Activated CD4-positive, alpha-beta T cell treated with anti-CD3 and anti-CD28 coated beads for 1 hour (primary cell): ENCODE results near the gene AP2A1.
A peak's percentile ranks its signal among the peaks of the same experiment; 100 is the strongest.

Source experiments
- DNase-seq: peaks from one replicate; pipeline ENCODE4 v3.0.0-alpha.2; 2020

AP2A1 gene

DNA sequence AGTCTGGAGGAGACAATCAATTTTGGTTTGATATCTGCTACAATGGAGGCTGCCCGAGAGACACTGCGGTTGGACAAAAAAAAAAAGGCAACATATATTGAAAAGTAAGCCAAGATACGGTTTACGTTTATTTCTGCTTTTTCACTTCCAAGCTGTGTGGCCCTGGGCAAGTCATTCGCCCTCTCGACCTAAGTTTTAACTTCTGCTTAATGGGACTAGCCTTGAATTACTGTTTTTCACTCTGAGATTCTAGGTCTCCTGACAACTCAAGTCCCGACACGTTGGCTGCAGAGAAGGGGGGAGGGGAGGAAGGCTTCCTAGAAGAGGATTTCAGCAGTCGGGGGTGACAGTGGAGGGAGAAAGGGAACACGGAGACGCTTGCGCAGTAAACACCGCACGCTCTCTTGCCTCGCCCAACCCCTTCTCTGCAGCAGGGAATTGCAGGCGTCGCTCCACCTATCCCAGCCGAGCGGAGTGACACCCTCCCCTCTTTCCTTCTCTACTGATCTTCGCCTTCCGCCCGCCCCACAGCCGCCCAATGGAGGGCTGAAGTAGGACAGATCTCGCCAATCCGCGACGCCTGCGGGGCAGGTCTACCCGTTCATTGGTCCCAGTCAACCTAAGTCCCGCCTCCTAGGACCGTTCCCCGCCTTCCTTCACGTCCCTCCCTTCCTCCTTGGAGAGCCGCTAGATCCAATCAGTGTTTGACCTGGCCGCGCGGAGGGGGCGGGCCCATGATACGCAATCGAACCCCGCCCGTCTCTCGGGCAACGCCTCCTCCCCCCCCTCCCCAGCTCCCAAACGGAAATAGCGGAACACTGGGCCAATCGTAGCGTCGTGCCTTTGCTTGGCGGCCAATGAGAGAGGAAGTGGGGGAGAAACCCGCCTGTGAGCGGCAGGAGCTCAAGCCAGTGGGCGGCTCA is 533 bp upstream of the AP2A1 start:
- peak; percentile 99 for DNase-seq

- DNase-seq: no peak
These were observed 580 bp downstream of the AP2A1 start for GRCh38 chr19:49767381-49767780.

- DNase-seq: no peak
These were observed 1.3 kb downstream of the AP2A1 start for GRCh38 chr19:49767967-49768581.

GRCh38 chr19:49770529-49770928 is 3.7 kb downstream of the AP2A1 start:
- DNase-seq: no peak

DNA sequence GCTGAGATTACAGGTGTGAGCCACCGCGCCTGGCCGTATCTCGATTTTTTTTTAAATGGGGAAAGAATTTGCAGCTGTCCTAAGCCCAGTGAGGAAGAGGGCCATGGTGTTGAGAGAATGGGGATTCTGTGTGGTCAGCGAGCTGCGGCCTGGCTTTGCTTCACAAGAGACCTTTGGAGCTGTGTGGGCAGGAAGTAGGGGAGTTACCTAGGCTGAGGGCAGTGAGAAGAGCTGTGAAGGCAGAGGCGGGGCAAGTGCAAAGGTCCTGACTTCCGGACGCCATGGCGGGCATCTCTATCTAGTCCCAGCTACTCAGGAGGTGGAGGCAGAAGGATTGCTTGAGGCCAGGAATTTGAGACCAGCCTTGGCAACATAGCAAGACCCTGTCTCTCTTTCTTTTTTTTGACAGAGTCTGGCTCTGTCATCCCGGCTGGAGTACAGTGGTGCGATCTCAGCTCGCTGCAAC is 4.9 kb downstream of the AP2A1 start:
- DNase-seq: no peak

- DNase-seq: no peak
These were observed 6.1 kb downstream of the AP2A1 start for GRCh38 chr19:49772850-49773432.

DNA sequence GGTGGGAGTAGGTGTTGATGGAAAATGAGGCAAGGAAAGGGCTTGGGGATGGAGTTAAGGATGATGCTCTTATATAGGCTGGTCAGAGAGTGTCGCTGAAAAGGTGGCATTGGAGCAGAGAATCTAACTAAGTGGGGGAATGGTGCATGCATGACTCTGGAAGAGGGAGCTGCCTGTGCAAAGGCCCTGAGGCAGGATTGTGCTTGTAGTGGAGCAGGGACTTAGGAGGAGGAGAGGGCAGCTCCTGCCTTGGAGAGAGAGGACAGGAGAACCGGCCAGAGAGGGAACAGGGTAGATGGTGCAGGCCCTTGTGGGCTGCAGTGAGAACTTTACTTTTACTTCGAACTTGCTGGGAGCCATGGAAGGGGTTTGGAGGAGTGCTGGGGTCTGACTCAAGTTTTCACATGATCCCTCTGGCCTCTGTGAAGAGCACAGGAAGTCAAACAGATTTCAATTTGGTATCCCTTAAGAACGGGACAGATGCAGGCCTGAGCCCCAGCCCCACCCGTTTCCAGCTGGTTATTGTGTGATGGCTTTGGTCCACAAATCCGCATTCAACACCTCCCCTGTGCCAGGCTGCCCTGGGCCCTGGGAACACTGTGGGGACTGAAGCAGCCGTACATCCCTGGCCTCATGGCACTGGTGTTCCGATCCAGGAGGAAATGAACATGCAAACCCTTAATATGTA is 7.0 kb downstream of the AP2A1 start:
- DNase-seq: no peak

GRCh38 chr19:49774969-49775368 is 8.2 kb downstream of the AP2A1 start:
- DNase-seq: no peak

GRCh38 chr19:49775742-49776370 is 9.1 kb downstream of the AP2A1 start:
- no peak for DNase-seq

DNA sequence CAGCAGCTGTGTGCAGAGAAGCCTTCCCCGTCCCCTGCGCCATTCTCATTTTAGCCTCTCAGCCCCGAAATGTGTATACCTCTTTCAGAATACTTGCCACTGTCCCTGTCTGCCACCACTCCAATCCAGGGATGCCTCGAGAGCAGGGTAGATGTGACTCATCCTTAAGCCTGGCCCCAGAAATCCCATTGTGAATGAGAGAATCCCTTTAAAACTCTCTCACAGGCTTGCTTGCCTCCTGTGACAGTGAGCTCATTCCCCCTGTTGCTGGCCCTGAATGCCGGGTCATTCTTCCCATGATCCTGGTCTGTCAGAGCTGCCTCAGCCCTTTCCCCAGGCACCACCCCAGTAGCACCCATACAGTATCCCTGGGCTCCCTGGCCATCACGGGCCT is 9.6 kb downstream of the AP2A1 start:
- DNase-seq: no peak

DNA sequence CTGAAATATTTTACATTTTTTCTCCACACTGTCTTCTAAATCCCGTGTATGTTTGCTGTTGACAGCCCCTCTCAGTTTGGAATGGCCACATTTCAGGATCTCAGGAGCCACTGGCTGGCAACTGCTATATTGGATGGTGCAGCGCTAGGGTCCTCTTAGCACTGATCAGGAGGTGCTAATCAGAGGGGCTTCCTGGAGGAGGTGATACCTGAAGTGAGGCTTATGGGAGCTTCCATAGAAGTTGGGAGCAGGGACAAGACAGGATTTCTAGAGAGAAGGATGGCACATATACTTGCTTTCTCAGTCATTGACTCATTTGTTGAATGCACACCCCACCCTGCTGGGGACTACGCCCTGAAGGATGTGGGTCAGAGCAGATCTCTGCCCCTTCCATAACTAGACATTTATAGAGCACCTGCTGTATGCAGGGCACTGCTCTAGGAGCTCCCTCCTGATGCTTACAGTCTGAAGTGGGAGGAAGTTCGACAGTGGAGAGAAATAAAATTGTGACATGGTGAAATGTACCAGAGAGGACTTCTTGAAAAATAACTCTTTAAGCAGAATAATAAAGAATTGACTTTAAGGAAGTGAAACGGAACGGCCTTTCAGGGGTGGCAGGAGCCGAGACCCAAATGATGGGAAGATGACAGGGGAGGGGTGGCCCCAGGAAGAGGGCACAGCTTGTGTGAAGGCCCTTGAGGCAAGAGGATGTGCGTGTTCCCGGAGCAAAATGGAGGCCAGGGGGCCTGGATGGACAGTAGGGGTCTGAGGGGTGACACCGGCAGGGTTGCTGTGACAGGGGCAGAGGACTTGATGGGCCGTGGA is 13.1 kb downstream of the AP2A1 start:
- no peak for DNase-seq

DNA sequence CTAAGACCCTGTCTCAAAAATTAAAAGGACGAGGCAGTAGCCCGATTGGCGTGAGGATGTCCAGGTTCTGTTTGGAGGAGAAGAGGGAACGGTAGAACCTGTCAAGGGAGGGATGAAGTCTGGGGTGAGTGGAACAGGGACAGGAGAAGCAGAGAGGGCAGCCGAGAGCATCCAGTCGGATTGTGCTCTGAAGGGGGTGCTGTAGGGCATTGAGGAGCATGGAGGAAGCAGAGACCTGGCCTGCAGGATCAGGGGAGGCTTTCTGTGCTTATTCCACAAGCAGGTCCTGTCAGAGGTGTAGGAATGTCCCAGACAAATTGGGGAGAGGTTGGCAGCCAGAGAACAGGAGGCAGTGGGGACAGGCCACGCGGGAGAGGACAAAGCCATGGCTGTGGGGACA is 14.1 kb downstream of the AP2A1 start:
- DNase-seq: no peak

- DNase-seq: no peak
These were observed 14.6 kb downstream of the AP2A1 start for GRCh38 chr19:49781394-49781793.

DNA sequence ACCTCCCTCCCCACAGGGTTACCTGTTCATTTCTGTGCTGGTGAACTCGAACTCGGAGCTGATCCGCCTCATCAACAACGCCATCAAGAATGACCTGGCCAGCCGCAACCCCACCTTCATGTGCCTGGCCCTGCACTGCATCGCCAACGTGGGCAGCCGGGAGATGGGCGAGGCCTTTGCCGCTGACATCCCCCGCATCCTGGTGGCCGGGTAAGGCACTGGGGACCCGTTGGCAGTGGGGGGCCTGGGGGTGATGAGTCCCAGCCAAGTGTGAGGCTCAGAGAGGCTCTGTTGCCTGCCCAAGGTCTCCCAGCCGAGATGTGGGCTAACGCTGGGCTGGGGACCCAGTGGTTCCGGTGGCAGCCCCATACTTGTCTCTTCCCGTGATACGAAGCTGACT is 15.7 kb downstream of the AP2A1 start:
- DNase-seq: no peak

- no peak for DNase-seq
These were observed 19.6 kb downstream of the AP2A1 start for GRCh38 chr19:49786376-49786820.

DNA sequence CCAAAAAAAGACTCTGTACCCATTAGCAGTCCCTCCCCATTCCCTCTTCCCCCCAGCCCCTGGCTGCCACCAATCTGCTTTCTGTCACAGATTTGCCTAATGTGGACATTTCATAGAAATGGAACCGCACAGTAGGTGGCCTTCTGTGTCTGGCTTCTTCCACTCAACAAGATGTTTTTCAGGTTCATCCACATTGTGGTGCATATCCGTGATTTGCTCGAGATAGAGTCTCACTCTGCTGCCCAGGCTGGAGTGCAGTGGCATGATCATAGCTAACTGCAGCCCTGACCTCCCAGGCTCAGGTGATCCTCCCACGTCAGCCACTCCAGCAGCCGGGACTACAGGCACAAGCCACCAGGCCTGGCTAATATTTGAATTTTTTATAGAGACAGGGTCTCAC is 20.9 kb downstream of the AP2A1 start:
- no peak for DNase-seq

DNA sequence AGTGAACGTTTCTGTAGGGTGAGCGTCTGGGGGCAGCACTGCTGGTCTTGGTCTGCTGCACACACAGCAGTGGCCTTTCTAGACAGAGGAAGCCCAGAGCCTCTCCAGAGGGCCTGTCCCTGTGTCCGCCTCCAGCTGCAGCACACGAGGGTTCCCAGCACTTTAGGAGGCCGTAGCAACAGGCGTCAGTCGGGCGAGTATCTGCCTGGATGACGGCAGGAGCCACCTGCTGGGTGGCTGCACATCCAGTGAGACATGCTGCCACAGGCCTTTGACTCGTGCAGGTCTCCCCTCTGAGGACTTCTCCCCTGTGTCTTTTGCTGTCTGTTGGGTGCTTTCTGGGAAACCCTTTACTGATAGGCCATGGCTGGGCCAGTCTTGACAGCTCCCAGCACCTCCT is 22.1 kb downstream of the AP2A1 start:
- DNase-seq: no peak

GRCh38 chr19:49790866-49791265 is 24.1 kb downstream of the AP2A1 start:
- no peak for DNase-seq

DNA sequence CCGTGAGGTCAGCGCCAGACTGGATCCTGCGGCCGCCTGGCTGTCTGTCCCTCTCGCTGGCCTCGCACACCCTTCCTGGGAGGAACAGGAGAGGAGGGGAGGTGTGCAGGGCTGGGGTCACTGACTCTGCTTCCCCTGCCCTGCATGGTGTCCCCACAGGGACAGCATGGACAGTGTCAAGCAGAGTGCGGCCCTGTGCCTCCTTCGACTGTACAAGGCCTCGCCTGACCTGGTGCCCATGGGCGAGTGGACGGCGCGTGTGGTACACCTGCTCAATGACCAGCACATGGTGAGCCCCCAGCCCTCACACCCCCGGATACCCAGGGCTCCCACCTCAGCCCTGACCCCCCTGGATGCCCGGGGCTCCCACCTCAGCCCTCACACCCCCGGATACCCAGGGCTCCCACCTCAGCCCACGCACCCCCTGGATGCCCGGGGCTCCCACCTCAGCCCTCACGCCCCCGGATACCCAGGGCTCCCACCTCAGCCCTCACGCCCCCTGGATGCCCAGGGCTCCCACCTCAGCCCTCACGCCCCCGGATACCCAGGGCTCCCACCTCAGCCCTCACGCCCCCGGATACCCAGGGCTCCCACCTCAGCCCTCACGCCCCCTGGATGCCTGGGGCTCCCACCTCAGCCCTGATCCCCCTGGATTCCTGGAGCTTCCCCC is 25.1 kb downstream of the AP2A1 start:
- no peak for DNase-seq

DNA sequence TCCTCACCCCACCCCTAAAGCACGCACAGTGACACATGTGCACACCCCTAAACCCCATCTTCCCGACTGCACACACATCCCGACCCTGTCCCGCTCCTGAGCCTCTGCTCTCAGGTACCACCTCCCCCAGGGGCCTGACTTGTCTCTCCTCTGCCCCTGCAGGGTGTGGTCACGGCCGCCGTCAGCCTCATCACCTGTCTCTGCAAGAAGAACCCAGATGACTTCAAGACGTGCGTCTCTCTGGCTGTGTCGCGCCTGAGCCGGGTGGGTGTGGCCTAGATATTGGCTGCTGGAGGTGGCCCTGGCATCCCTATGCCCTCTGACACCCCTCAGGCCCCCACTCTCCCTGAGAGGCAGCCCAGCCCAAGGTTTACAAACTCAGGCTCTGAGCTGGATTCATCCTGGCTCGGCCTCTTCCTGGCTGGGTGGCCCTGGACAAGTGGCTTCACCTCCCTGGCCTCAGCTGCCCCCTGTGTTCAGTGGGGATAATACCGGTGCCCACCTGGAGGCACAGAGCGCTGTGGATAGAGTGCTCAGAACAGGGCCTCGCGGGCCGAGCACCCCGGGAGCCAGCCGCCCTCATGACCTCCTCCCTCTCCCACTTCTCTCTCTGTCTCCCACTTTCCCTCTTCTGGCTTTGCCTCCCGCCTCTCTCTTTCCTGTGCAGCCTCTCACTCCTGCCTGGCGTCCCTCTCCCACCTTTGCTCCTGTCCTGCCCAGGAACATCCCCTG is 26.2 kb downstream of the AP2A1 start:
- no peak for DNase-seq

DNA sequence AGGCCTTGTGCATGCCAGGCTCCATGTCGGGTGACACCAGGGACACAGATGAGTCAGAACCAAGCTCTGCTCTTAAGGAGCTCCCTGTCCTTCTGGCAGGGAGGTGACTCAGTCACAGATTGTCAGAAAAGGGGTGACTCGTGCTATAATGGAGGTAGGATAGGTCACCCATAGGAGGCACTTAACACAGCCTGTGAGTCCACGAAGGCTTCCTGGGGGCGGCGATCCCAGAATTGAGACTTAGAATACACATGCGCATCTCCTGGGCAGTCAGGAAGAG is 26.7 kb downstream of the AP2A1 start:
- DNase-seq: no peak
